ENCODE measurements around the gene CAPN12.

CAPN12 gene

DNA sequence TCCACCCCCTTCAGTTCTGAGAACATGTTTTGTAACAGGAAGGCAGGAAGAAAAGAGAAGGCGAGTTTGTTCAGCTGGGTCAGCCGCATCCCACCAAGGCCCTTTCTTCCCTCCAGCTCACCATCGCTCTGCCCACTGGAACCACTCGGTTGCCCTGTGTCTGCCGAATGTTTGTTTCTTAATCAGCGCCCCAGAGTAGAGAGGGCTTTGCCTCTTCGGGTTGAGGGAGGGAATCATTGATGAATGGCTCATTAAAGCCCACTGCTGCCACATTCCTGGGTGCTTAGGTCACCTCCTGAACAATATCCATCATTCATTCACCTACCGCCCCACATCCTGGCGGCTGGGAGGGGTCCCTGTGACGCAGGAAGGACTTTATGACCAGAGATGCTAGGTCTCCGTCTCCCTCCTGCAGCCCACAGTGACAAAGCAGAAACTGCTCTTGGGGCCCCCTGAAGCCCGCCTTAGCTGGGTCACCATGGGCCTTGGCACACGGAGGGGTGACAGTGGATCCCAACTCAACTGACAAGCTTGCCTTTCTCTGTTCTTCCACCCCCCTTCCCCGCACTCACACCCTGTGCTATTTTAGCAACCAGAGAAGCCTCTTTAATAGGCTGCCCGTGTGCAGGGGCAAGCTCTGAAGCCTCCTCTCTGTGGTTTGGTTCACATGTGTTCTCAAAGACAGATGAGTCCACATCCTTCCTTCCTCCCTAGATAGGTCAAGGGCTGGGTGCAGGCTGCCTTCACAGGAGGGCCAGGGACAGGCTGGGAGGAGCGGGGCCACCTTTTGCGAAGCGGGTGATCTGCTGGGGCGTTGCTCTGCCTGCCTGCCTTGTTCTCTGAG is 50.7 kb downstream of the CAPN12 start:
- Histone ChIP-seq H3K27me3 (ENCODE audit: low read depth, low read length) (no peaks in the 10 kb centered on the region), H3K4me2 (ENCODE audit: low read length) (no peak overlapping the region), H3K36me3 (replicated peaks; ENCODE audit: low read depth, low read length) (peaks cover 18% of the 10 kb centered on the region), H3K79me2 (ENCODE audit: low read length) (peaks cover 93% of the 10 kb centered on the region), H3K9me3 (ENCODE audit: insufficient read depth, low read length) (no peaks in the 10 kb centered on the region), H2AFZ (ENCODE audit: low read depth, low read length) (no peak overlapping the region), H3K4me3 (ENCODE audit: low read length) (no peak overlapping the region), H4K20me1 (ENCODE audit: insufficient read depth, low read length) (peaks cover 58% of the 10 kb centered on the region), H3K27ac (ENCODE audit: low read length) (no peak overlapping the region), H3K4me1 (ENCODE audit: low read length) (peaks cover 41% of the 10 kb centered on the region), H3K9ac (ENCODE audit: low read length) (no peak overlapping the region)
- no peak for TF ChIP-seq EZH2phosphoT487 (IDR thresholded peaks at IDR 0.05; ENCODE audit: low read depth)
- TF ChIP-seq, protein P1, sequence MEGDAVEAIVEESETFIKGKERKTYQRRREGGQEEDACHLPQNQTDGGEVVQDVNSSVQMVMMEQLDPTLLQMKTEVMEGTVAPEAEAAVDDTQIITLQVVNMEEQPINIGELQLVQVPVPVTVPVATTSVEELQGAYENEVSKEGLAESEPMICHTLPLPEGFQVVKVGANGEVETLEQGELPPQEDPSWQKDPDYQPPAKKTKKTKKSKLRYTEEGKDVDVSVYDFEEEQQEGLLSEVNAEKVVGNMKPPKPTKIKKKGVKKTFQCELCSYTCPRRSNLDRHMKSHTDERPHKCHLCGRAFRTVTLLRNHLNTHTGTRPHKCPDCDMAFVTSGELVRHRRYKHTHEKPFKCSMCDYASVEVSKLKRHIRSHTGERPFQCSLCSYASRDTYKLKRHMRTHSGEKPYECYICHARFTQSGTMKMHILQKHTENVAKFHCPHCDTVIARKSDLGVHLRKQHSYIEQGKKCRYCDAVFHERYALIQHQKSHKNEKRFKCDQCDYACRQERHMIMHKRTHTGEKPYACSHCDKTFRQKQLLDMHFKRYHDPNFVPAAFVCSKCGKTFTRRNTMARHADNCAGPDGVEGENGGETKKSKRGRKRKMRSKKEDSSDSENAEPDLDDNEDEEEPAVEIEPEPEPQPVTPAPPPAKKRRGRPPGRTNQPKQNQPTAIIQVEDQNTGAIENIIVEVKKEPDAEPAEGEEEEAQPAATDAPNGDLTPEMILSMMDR (IDR thresholded peaks at IDR 0.05; ENCODE audit: low read depth, low read length): no peak

DNA sequence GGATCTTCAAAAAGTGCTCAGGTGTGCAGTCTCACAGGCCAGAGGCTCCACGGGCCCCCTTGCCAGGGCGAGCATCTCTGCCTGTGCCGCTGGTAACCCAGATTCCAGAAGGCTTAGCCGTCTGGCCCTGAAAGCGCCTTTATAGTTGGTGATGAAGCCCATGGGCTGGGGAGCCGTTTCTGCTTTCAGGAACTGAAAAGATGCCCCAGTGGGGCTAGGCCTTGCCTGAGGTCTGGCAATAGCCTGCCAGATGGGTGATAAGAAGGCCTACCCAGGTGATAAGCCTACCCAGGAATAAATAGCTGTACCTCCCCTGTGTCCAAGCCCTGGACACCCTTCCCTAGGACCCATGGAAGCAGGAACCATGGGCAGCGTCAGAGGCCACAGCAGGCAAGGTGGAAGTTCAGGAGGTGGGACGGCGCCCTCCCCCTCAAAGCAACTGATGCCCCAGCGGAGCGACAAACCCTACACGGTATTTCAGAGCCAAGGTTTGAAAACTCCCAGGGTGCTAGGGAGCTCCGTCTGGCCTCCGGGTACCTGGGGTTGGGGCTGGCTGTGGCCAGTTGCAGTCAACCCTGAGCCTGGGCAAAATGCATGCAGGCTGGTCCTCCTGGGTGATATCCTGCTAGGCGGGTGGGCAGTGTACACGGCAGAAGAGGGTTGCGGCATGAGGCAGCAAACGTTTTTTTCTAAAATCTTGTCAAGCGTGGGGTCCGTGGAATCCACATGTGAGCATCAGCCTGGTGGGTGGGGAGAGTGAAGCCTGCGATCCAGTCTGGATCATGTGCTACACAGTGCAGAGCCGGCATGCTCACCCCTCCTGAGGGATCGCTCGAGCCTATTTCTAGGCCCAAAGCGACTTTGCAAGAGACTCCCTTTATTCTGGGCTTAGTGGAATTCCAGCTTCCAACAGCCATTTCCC is 51.6 kb downstream of the CAPN12 start:
- peaks cover 21% of the 10 kb centered on the region for H3K36me3 ChIP-seq (replicated peaks; ENCODE audit: low read depth, low read length)
- H3K4me1 ChIP-seq (ENCODE audit: low read length): peaks cover 45% of the 10 kb centered on the region
- peaks cover 93% of the 10 kb centered on the region for H3K79me2 ChIP-seq (ENCODE audit: low read length)
- H3K4me2 ChIP-seq (ENCODE audit: low read length): no peak overlapping the region
- no peak overlapping the region for H3K9ac ChIP-seq (ENCODE audit: low read length)
- H2AFZ ChIP-seq (ENCODE audit: low read depth, low read length): no peak overlapping the region
- H4K20me1 ChIP-seq (ENCODE audit: insufficient read depth, low read length): peaks cover 49% of the 10 kb centered on the region
- no peak overlapping the region for H3K4me3 ChIP-seq (ENCODE audit: low read length)
- TF ChIP-seq, protein P1 (IDR thresholded peaks at IDR 0.05; ENCODE audit: low read depth, low read length): no peak
- no peak for TF ChIP-seq EZH2phosphoT487 (IDR thresholded peaks at IDR 0.05; ENCODE audit: low read depth)
- H3K9me3 ChIP-seq (ENCODE audit: insufficient read depth, low read length): no peaks in the 10 kb centered on the region
- H3K27ac ChIP-seq (ENCODE audit: low read length): no peak overlapping the region
- H3K27me3 ChIP-seq (ENCODE audit: low read depth, low read length): no peaks in the 10 kb centered on the region

DNA sequence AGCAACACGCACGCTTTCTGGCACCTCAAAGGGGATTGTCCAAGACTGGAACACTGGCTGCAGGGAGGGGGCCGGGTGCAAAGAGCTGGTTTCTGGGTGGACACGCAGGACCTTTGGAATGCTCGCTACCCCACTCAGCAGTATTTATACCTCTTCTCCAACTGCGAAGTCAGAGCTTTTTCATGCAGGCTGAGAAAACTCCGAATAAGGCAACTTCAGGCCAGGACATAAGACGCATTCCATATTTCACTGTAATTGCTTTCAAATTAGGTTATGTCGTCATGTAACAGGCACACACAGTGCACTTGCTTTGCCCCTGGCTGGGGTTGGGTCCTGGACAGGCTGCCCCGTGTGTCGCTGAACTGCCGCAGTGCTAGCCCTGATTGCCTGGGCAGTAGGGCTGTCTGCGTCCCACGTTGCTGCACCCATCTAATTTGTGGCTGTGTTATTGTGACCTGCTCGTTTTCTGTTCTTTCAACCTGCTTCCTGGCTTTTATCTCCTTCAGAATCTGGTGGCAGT is 52.3 kb downstream of the CAPN12 start:
- Histone ChIP-seq H3K79me2 (ENCODE audit: low read length) (peaks cover 93% of the 10 kb centered on the region), H3K4me2 (ENCODE audit: low read length) (no peak overlapping the region), H3K4me3 (ENCODE audit: low read length) (no peak overlapping the region), H3K4me1 (ENCODE audit: low read length) (peaks cover 53% of the 10 kb centered on the region), H2AFZ (ENCODE audit: low read depth, low read length) (no peak overlapping the region), H3K36me3 (replicated peaks; ENCODE audit: low read depth, low read length) (peaks cover 28% of the 10 kb centered on the region), H3K27ac (ENCODE audit: low read length) (no peak overlapping the region), H3K9ac (ENCODE audit: low read length) (no peak overlapping the region), H3K9me3 (ENCODE audit: insufficient read depth, low read length) (no peaks in the 10 kb centered on the region), H4K20me1 (ENCODE audit: insufficient read depth, low read length) (peaks cover 42% of the 10 kb centered on the region), H3K27me3 (ENCODE audit: low read depth, low read length) (no peaks in the 10 kb centered on the region)
- TF ChIP-seq EZH2phosphoT487 (IDR thresholded peaks at IDR 0.05; ENCODE audit: low read depth): no peak
- TF ChIP-seq, protein P1 (IDR thresholded peaks at IDR 0.05; ENCODE audit: low read depth, low read length): no peak

DNA sequence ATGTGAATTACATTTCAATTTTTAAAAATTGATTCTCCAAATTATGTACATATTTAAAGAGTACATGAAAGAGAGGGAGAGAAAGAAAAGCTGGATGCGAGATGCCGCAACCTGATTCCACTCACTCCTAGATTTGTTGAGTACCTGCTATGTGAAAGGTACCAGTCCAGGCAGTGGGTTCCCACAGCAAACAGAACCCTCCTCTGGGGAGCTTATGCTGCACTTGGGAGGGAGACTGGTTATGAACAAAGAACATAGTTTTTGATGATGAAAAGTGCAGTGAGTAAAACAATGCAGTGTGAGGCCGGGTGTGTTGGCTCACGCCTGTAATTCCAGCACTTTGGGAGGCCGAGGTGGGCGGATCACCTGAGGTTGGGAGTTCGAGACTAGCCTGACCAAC is 53.4 kb downstream of the CAPN12 start:
- Histone ChIP-seq H3K4me2 (ENCODE audit: low read length) (no peak overlapping the region), H3K27ac (ENCODE audit: low read length) (no peak overlapping the region), H3K9ac (ENCODE audit: low read length) (no peak overlapping the region), H3K4me1 (ENCODE audit: low read length) (peaks cover 63% of the 10 kb centered on the region), H3K4me3 (ENCODE audit: low read length) (no peak overlapping the region), H2AFZ (ENCODE audit: low read depth, low read length) (no peak overlapping the region), H3K79me2 (ENCODE audit: low read length) (peaks cover 93% of the 10 kb centered on the region), H3K27me3 (ENCODE audit: low read depth, low read length) (no peaks in the 10 kb centered on the region), H3K36me3 (replicated peaks; ENCODE audit: low read depth, low read length) (peaks cover 19% of the 10 kb centered on the region), H3K9me3 (ENCODE audit: insufficient read depth, low read length) (no peaks in the 10 kb centered on the region), H4K20me1 (ENCODE audit: insufficient read depth, low read length) (peaks cover 31% of the 10 kb centered on the region)
- no peak for TF ChIP-seq EZH2phosphoT487 (IDR thresholded peaks at IDR 0.05; ENCODE audit: low read depth)
